Activated CD8-positive, alpha-beta memory T cell treated with anti-CD3 and anti-CD28 coated beads for 1 hour (primary cell): Measurements from ENCODE around the gene SLCO2B1.

Experiments
- DNase-seq, 2 donors: peaks; one replicate each; pipeline ENCODE4 v3.0.0-alpha.2; 2020; ENCODE audit warnings: low read depth in 1 of 2; ENCODE audit errors: extremely low read depth in 1 of 2

SLCO2B1 gene

GRCh38 chr11:75193271-75193670, 42.4 kb downstream of the SLCO2B1 start:
- DNase-seq: no peak

- DNase-seq: no peak
Observed at GRCh38 chr11:75193711-75194110, 42.8 kb downstream of the SLCO2B1 start.

DNA sequence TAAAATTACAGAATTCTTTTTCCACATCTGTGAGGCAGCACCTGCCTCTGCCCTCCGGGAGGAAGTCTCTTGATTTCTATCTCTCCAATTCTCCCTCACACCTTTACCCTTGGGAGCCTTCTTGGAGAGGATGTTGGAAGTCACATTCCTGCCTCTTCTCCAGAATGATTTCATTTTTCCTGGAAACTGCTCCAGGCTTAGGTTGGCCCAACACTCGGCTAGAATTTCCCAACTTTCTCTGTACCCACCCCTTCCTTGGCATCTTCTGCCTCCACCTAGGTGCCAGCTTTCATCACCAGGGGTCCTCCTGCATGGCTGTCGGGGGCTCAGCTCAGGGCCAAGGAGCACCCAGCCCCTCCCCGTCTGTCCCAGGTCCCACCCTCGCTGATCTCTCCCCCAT, 43.2 kb downstream of the SLCO2B1 start:
- DNase-seq: no peak

GRCh38 chr11:75195167-75195962, 44.5 kb downstream of the SLCO2B1 start:
- no peak for DNase-seq

DNA sequence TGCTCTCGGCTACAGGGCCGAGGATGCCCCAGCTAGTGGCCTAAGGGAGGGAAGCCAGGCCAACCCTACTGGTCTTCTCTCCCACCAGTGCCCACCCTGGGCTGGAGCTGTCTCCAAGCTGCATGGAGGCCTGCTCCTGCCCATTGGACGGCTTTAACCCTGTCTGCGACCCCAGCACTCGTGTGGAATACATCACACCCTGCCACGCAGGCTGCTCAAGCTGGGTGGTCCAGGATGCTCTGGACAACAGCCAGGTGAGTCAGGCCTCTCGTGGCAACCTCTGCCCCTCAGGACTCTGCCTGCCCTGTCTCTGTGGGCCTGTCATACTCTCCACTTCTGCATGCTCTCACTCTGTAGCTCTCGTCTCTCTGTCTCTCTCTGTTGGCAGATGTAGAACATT, 45.5 kb downstream of the SLCO2B1 start:
- DNase-seq: no peak

DNA sequence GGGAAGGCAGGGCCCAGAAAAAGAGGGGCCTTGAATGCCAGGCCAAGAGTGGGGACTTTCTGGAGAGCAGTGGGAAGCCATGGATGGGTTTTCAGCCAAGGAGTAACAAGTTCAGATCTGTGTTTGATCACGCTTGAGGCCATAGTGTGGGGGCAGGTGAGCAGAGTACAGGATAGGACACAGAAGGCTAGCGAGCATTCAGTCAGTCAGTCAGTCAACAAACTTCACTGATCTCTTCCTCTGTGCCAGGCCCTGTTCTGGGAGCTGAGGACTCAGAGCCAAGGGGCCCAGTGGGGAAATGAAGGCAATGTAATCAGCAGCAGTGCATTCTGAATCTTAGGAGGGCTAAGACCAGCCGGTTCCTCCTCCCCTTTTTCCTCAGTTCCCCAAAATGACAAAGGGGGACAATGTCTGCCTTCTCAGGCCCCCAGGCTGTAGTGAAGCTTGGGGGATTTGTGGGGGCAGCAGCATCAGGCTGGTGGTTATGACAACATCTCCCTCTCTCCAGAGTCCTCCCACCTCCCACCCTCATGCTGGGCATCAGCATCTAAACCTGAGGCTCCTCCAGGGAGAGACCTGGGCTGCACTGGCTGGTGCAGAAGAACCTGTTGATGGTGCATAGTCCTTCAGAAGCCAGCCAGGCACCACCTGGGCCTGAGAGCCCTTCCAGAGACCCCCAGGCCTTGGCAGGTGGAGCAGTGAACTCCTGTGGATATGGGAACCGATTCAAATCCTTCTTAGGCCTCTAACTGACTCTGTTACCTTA, 46.8 kb downstream of the SLCO2B1 start:
- no peak for DNase-seq

- no peak for DNase-seq
Observed at GRCh38 chr11:75198278-75198973, 47.5 kb downstream of the SLCO2B1 start.

DNA sequence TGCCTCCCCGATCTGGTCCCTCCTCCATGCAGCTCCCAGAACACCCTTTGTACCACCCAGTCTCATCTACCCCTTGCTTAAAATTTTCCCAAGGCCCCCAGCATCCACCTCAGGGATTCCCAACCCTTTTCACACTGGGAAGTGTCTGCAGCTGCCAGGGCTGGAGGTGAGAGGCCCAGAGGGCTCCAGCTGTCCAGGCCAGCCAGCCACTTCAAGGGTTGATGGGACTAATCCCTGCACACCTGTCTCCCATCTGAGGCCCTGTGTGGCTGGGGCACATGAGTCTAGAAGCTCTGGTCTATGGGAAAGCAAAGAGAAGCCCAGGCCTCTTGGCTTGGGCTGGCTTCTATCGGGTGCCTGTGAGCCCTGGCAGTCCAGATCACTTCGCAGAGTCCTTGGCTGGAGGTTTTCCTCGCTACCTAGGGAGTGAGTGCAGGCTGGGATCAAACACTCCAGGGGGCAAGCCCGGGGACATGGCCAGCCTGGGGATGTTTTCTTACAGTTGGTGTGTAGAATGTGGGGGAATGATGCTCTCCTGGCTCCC, 48.6 kb downstream of the SLCO2B1 start:
- DNase-seq: no peak

GRCh38 chr11:75200051-75200450, 49.1 kb downstream of the SLCO2B1 start:
- no peak for DNase-seq

DNA sequence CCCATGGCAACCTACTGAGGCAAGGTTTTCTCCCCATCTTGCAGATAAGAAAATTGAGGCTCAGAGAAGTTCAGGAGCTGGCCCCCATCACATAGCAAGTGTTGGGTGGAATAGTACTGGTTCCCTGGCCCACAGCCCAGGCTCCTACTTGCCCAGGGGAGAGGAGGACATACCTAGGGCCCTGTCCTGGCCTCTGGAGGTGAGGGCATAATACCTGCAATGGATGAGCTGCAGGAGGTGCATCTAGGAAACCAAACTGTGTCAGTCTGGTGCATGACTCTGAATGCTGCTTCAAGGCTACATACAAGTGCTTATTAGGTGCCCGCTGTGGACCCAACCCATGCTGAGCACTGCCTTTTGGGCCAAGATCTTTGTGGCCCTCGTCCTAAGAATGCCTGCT, 49.6 kb downstream of the SLCO2B1 start:
- no peak for DNase-seq

- DNase-seq: no peak
Observed at GRCh38 chr11:75201771-75202170, 50.9 kb downstream of the SLCO2B1 start.

GRCh38 chr11:75202195-75202594, 51.3 kb downstream of the SLCO2B1 start:
- DNase-seq: no peak

DNA sequence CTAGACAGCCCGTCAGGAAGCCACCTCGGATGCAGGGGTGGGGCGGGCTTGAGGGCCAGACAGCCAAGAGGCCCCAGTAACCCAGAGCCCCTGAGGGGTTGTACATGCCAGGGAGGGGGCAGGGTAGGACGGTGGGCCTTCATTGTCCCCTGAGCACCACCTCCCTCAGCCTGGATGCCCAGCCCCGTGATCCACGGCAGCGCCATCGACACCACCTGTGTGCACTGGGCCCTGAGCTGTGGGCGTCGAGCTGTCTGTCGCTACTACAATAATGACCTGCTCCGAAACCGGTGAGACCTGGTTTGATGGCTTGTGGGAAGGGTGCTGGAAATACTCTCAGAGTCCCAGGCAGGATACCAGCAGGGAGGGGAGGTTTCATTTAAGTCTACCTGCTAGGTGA, 52.2 kb downstream of the SLCO2B1 start:
- DNase-seq: no peak

DNA sequence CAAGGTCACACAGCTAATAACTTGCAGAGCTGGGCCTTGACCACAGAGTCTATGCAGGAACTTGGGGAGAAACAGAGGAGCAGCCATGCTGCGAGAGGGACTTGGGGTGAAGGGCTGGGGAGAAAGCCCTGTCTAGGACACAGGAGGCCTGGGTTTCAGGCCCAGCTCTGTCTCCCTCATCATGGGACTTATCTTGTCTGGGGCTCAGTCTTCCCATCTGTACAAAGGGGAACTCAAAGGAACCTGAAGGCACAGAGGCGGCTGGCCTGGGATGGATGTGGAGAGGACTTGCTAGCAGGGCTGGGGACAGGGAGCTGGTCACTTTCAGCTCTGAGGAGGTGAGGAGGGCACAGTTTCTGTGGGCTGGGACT, 52.7 kb downstream of the SLCO2B1 start:
- no peak for DNase-seq

DNA sequence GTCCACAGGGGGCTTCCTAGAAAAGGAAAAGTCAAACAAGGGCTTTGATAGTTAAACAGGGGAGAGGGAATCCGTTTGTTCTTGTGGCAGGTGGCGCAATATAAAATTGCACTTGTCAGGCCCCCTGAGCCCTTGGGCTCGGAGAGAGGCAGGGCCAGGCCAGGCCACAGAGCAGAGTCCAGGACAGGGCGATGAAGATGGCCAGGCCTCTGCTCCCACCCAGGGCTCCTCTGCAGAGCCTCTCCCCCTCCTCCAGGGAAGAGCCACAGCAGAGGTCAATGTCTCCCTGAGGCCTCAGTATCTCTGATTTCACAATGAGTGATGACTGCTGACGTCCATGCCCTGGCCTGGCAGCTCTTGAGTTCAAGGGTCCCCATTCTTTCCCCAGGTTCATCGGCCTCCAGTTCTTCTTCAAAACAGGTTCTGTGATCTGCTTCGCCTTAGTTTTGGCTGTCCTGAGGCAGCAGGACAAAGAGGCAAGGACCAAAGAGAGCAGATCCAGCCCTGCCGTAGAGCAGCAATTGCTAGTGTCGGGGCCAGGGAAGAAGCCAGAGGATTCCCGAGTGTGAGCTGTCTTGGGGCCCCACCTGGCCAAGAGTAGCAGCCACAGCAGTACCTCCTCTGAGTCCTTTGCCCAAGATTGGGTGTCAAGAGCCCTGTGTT, 53.2 kb downstream of the SLCO2B1 start:
- DNase-seq: no peak

DNA sequence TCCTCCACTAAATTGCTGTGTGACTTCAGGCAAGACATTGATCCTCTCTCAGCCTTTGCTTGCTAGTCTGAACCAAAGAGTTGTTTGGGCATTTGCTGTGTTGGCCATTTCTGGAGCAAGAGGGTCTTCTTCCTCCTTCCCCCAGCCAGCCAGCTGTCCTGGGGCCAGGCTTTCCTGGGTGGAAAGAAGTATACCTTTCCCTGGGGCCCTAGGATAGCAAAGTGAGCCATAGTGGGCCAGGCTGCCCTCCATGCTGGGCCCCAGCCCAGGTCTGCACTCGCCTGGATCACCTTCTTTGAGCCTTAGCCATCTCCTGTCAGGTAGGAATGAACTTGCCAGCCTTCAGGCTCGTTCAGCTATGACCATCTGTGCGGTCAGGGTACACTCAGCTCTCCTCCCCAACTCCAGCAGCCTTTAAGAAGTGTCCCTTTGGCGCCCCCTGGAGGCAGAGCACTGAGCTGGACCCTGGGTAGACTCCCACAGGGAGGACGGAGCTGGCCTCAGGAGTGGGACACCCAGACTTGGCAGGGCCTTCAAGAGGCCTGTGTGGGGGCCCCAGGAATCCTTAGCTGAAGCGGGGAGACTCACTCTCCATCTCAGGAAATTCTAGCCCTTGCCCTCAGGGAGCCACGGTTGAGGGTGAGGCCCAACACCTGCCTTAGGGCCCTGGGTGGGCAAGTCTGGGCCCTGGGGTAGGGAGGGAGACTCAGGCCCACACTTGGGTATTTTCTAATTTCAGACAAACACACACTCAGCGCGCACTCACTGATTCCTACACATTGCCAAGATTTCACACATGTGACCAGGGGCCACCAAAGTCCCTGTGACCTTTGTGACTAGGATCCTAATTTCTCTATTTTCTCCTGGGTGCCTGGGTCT, 54.0 kb downstream of the SLCO2B1 start:
- DNase-seq: peak; percentile 56 to 74

DNA sequence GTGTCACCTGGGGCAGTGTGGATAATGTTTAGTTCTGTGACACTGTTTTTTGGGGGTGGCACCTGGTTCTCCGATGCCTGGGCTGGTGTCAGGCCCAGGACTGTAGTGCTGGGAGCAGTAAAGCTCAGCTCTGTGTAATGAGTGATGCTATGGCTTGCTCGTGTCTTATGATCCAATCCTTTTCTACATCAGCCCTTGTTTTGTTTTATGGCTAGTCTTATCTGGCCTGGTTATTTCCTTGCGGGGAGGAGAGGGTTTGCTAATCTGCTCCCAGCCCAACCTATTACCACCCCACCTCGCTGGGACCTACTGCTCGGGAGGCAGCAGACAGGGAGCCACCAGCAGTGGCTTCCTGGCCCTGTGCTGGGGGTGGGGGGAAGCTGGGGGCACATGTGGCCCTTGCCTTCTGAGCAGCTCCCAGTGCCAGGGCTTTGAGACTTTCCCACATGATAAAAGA, 54.7 kb downstream of the SLCO2B1 start:
- DNase-seq: no peak

DNA sequence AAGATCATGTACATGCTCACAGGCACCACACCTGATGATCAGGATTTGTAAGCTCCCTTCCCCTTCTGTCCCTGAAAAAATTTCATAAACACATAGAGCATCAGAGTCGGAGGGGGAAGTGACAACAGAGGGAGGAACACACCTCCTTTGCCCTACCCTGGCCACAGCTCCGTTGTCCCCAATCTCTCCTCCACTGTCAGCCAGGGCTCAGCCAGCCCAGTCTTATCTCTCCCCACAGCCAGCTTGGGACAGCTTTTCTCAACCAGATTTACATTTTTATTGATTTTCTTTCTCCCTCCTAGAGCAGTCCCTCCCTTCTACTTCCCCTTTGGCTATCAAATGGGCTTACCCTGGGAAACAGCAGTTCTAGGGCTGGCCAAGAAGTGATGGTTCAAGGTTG, 57.5 kb downstream of the SLCO2B1 start:
- DNase-seq: no peak

DNA sequence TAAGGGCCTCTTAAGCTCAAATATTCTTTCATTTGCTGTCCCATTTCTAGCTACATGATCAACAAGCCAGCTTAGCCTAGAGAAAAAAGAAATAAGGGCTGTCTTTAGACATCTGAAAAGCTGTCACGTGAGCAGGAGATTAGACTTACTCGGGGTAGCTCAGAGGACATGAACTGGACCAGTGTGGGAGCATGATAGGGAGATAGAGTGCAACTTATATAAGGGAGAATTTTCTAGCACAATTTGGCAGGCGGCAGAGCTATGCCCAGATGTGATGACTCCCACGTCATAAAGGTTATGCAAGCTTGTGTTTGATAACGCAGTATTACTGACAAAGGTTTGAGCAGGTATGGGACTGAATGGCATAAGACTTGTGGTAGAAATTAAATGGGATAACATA, 61.5 kb downstream of the SLCO2B1 start:
- no peak for DNase-seq

GRCh38 chr11:75214411-75214821, 63.5 kb downstream of the SLCO2B1 start:
- peak; percentile 33 to 62 for DNase-seq
